Measurements from ENCODE around the gene BICRAL.
"Not testable (repeated sequence)": the region's sequence is repeated elsewhere in the genome, so short reads cannot be mapped to it uniquely, and the experiment has no call there.

The BICRAL gene

DNA sequence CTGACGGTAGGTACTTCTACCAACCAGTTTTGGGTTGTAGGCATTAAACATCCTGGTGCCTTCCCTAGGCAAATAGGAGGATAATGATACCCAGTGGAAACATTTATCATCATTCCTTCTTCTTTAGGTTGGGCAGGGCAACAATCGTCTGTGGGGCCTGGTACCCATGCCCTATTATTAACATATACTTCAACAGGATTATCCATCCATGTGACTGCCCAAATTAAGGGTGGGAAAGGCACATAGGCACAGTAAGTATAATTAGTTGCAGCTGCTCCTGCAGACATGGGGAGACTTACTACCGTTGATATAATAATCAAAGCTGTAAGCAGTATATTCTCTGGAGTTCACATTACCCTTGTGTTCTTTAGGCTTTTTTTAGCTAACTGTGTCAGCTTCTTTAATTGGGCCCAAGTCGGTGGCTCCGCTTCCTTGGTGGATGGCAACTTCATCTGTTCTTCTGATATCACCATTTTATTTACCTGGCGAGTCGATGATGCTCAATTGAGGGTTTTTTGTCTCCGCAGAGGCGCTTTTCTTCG lies 114.4 kb downstream of the BICRAL start:
- DNase-seq (ENCODE audit: low read depth, low spot score) = no peak

- no peak for DNase-seq (ENCODE audit: low read depth, low spot score)
Measured at GRCh38 chr6:42898891-42899361, 117.1 kb downstream of the BICRAL start.

DNA sequence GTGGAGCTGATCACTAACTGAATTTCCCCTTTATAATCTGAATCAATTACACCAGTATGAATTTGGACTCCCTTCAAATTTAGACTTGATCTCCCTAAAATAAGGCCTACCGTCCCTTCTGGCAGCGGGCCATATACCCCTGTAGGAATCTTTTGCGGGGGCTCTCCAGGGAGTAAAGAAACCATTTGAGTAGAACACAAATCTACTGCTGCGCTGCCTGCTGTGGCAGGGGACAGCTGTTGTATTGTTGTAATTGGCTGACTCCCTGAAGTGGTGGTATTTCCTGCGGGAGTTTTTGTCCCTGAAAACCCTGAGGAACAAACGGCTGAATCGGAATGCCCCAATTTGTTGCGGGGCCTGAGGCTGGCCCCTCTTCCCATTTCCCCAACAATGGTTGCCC lies 118.0 kb downstream of the BICRAL start:
- DNase-seq (ENCODE audit: low read depth, low spot score) = no peak

DNA sequence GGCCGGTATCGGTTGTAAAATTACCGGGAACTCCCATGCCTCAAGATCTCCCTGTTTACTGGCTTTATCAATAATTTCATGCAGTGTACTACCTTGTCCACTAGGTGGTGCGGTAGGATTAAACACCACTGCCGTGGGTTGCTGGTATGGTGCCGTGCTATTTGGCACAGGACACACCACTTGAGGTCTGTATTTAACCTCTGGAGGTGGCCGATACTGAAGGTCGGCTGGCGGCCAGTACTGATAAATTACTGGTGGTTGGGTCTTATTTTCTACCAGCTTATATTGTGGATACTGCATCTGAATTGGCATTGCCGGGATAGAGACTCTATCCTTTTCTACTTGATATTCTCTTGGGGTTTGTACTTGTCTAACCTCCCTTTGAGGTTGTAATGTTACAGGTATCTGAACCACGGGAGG lies 119.7 kb downstream of the BICRAL start:
- DNase-seq (ENCODE audit: low read depth, low spot score) = no peak

DNA sequence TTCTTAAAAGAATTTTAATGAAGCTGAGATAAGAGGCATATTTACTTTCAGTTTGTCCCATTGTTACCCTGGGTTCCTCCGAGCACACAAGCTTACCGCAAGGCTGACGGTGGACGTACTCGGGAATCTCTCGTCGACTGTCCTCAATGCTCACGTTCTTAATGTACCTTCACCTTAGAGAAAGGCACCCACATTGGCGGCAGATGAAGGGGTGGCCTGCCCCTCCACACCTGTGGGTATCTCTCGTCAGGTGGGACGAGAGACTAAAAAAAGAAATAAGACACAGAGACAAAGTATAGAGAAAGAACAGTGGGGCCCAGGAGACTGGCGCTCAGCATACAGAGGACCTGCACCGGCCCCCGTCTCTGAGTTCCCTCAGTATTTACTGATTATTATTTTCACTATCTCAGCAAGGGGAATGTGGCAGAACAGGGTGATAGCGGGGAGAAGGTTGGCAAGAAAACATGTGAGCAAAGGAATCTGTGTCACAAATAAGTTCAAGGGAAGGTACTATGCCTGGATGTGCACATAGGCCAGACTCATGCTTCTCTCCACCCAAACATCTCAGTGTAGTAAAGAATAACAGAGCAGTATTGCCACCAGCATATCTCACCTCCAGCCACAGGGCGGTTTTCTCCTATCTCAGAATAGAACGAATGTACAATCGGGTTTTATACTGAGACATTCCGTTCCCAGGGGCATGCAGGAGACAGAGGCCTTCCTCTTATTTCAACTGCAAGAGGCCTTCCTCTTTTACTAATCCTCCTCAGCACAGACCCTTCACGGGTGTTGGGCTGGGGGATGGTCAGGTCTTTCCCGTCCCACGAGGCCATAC lies 120.8 kb downstream of the BICRAL start:
- not testable (repeated sequence) for DNase-seq (ENCODE audit: low read depth, low spot score)

DNA sequence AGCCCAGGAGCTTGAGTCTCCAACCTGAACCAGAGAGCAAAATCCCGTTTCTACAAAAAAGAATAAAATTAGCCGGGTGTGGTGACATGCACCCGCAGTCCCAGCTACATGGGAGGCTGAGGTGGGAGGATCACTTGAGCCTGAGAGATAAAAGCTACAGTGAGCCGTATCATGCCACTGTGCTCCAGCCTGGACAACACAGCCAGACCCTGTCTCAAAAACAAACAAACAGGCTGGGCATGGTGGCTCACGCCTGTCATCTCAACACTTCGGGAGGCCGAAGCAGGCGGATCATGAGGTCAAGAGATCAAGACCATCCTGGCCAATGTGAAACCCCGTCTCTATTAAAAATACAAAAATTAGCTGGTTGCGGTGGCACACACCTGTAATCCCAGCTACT lies 122.6 kb downstream of the BICRAL start:
- no peak for DNase-seq (ENCODE audit: low read depth, low spot score)

GRCh38 chr6:42907336-42907735 lies 125.5 kb downstream of the BICRAL start:
- no peak for DNase-seq (ENCODE audit: low read depth, low spot score)

DNA sequence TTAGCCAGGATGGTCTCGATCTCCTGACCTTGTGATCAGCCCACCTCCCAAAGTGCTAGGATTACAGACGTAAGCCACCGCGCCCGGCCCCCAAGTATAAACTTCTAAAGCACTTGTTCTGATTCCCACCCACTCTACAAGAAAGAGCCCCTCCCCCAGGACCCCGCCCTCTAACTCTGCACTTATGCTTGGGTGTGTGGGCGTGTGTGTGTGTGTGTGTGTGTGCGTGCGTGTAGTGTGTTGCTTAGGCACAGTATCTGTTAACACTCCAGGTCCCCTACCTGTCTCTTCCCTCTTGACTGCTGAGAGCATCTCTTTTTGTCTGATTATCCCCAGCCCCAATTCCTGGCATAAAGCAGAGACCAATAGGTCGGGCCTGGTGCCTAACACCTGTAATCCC lies 128.0 kb downstream of the BICRAL start:
- DNase-seq (ENCODE audit: low read depth, low spot score) = no peak

- peak; percentile 81 for DNase-seq (ENCODE audit: low read depth, low spot score)
Measured at GRCh38 chr6:42911171-42912021, 129.5 kb downstream of the BICRAL start.

- DNase-seq (ENCODE audit: low read depth, low spot score) = no peak
Measured at GRCh38 chr6:42914546-42914945, 132.7 kb downstream of the BICRAL start.

GRCh38 chr6:42915732-42916131 lies 133.9 kb downstream of the BICRAL start, which contains the start of gene PTCRA:
PTCRA (plus strand) TSS chr6:42916053; CDS start chr6:42916070, 17 bp downstream.
- no peak for DNase-seq (ENCODE audit: low read depth, low spot score)

GRCh38 chr6:42916288-42916687 lies 134.4 kb downstream of the BICRAL start:
- no peak for DNase-seq (ENCODE audit: low read depth, low spot score)
